ENCODE measurements around the gene TERT.

- no peak for TF ChIP-seq CTCF (IDR thresholded peaks at IDR 0.05; ENCODE audit: control extremely low read depth in 1 of 3, insufficient read depth in 1 of 3, low read depth in 1 of 3, low read length in 3 of 3)
- TF ChIP-seq POLR2AphosphoS5 (IDR thresholded peaks at IDR 0.05; ENCODE audit: low read depth, low read length): no peak
- no peak for TF ChIP-seq POLR2A (IDR thresholded peaks at IDR 0.05; ENCODE audit: control extremely low read depth in 1 of 2, low read depth in 2 of 2, low read length in 2 of 2)
Measured at GRCh38 chr5:1277331-1277730, 17.5 kb downstream of the TERT start.
